Activated CD8-positive, alpha-beta T cell treated with anti-CD3 and anti-CD28 coated beads for 36 hours (primary cell): ENCODE results near the gene MCF2L. TPM values are rescaled to one million over a fixed set of nuclear protein-coding genes. Genes with fewer than 3 reads are reported as not detected.

ENCODE experiments used
- ATAC-seq: fragments of 200-7000 bp; cut with Tn5 transposase; one replicate; pipeline ENCODE4 v1.10.0; 2021; ENCODE audit warnings: mild to moderate bottlenecking, moderate library complexity
- CTCF ChIA-PET: fragments of 350-600 bp; sonication (Branson Sonifier 250); formaldehyde crosslinking; loops from one replicate; lab custom pipeline; 2021; ENCODE audit warnings: antibody characterized with exemption; lab: Charles Lee
- POLR2A ChIA-PET: fragments of 350-600 bp; sonication (Branson Sonifier 250); formaldehyde crosslinking; loops from one replicate; lab custom pipeline; 2021; ENCODE audit warnings: antibody characterized with exemption; lab: Charles Lee
- DNase-seq: peaks from one replicate; pipeline ENCODE4 v3.0.0-alpha.2; 2020
- H3K27ac Mint-ChIP-seq: one replicate; pipeline ENCODE4 v1.8.0; 2021; ENCODE audit warnings: mild to moderate bottlenecking, mixed read lengths
- H3K27me3 Mint-ChIP-seq: one replicate; pipeline ENCODE4 v1.8.0; 2021; ENCODE audit warnings: mixed read lengths
- H3K36me3 Mint-ChIP-seq: one replicate; pipeline ENCODE4 v1.8.0; 2021; ENCODE audit warnings: low read depth, mixed read lengths
- H3K4me1 Mint-ChIP-seq: one replicate; pipeline ENCODE4 v1.8.0; 2021; ENCODE audit warnings: low read depth, mixed read lengths
- H3K4me3 Mint-ChIP-seq: one replicate; pipeline ENCODE4 v1.8.0; 2021; ENCODE audit warnings: mild to moderate bottlenecking, moderate library complexity, mixed read lengths
- H3K9me3 Mint-ChIP-seq: one replicate; pipeline ENCODE4 v1.8.0; 2021; ENCODE audit warnings: mixed read lengths
- CTCF ChIP-seq: fragments of 200-600 bp; IDR thresholded peaks from one replicate; pipeline ENCODE4 v1.8.0; 2022; ENCODE audit warnings: antibody characterized with exemption, mild to moderate bottlenecking
- intact Hi-C: fragments of 100-400 bp; cut with micrococcal nuclease; formaldehyde crosslinking; loops from one replicate; pipeline ENCODE4 v1.10.0; 2022
- total RNA-seq, 2 experiments: library from RNA; stranded (reverse); gene quantifications; one replicate each; pipeline ENCODE4 v1.2.3, GENCODE V29; 2021

The MCF2L gene
- total RNA-seq, 2 experiments from 2014 or later, result 7.6 to 8.9 TPM

GRCh38 chr13:113034451-113035212, 65.6 kb downstream of the MCF2L start:
- peak; percentile 18 for TF ChIP-seq CTCF
- CTCF ChIA-PET, result no interaction called here
- DNase-seq (no peak), ATAC-seq (no peak)
- intact Hi-C loops, result no loop called here
- Mint-ChIP-seq H3K27me3 (no peaks in the 10 kb centered on the region), H3K4me3 (no peak overlapping the region), H3K27ac (no peak overlapping the region), H3K36me3 (no peaks in the 10 kb centered on the region), H3K4me1 (no peaks in the 10 kb centered on the region), H3K9me3 (no peaks in the 10 kb centered on the region)
- POLR2A ChIA-PET, result no interaction called here

GRCh38 chr13:113035213-113035800, 66.3 kb downstream of the MCF2L start:
- no peak for ATAC-seq
- Mint-ChIP-seq H3K4me1 (no peaks in the 10 kb centered on the region), H3K27ac (no peak overlapping the region), H3K4me3 (no peak overlapping the region), H3K9me3 (no peaks in the 10 kb centered on the region), H3K36me3 (no peaks in the 10 kb centered on the region), H3K27me3 (no peaks in the 10 kb centered on the region)
- CTCF ChIA-PET, result no interaction called here
- POLR2A ChIA-PET, result no interaction called here
- DNase-seq, result no peak
- no peak for TF ChIP-seq CTCF
- intact Hi-C loops, result no loop called here

- H3K9me3 Mint-ChIP-seq, result no peaks in the 10 kb centered on the region
- DNase-seq, result no peak
- ATAC-seq, result no peak
Observed at GRCh38 chr13:113036401-113036800, 67.4 kb downstream of the MCF2L start.

GRCh38 chr13:113040031-113040430, 71.0 kb downstream of the MCF2L start:
- ChIA-PET CTCF (no interaction called here), POLR2A (no interaction called here)
- no peaks in the 10 kb centered on the region for H3K4me1 Mint-ChIP-seq
- intact Hi-C loops, result no loop called here
- H3K27ac Mint-ChIP-seq, result no peak overlapping the region
- ATAC-seq (no peak), DNase-seq (no peak)
- TF ChIP-seq CTCF, result no peak
- no peak overlapping the region for H3K4me3 Mint-ChIP-seq
- no peaks in the 10 kb centered on the region for H3K9me3 Mint-ChIP-seq
- H3K36me3 Mint-ChIP-seq, result no peaks in the 10 kb centered on the region
- no peaks in the 10 kb centered on the region for H3K27me3 Mint-ChIP-seq

More at GRCh38 chr13:113036401-113036800, 67.4 kb downstream of the MCF2L start:
- Mint-ChIP-seq H3K27me3 (no peaks in the 10 kb centered on the region), H3K27ac (no peak overlapping the region), H3K36me3 (no peaks in the 10 kb centered on the region), H3K4me1 (no peaks in the 10 kb centered on the region), H3K4me3 (no peak overlapping the region)
- TF ChIP-seq CTCF, result no peak
- ChIA-PET CTCF (no interaction called here), POLR2A (no interaction called here)
- intact Hi-C loops, result no loop called here

GRCh38 chr13:113040597-113041292, 71.7 kb downstream of the MCF2L start:
- DNase-seq (no peak), ATAC-seq (no peak)
- intact Hi-C loops, result no loop called here
- ChIA-PET CTCF (no interaction called here), POLR2A (no interaction called here)
- Mint-ChIP-seq H3K9me3 (no peaks in the 10 kb centered on the region), H3K27ac (no peak overlapping the region), H3K4me1 (no peaks in the 10 kb centered on the region), H3K27me3 (no peaks in the 10 kb centered on the region), H3K4me3 (no peak overlapping the region), H3K36me3 (no peaks in the 10 kb centered on the region)
- no peak for TF ChIP-seq CTCF
